ENCODE data around the gene GBP3. TPM values are rescaled to one million over a fixed set of nuclear protein-coding genes. Genes with fewer than 3 reads are reported as not detected.
A peak's percentile ranks its signal among the peaks of the same experiment; 100 is the strongest.
"Not testable (repeated sequence)": the region's sequence is repeated elsewhere in the genome, so short reads cannot be mapped to it uniquely, and the experiment has no call there.

Gene GBP3, protein sequence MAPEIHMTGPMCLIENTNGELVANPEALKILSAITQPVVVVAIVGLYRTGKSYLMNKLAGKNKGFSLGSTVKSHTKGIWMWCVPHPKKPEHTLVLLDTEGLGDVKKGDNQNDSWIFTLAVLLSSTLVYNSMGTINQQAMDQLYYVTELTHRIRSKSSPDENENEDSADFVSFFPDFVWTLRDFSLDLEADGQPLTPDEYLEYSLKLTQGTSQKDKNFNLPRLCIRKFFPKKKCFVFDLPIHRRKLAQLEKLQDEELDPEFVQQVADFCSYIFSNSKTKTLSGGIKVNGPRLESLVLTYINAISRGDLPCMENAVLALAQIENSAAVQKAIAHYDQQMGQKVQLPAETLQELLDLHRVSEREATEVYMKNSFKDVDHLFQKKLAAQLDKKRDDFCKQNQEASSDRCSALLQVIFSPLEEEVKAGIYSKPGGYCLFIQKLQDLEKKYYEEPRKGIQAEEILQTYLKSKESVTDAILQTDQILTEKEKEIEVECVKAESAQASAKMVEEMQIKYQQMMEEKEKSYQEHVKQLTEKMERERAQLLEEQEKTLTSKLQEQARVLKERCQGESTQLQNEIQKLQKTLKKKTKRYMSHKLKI
- total RNA-seq (2014; rRNA removed; shearing (Covaris generic); ENCODE audit: low replicate concordance), result 6.7 and 9.7 TPM in 2 replicates

DNA sequence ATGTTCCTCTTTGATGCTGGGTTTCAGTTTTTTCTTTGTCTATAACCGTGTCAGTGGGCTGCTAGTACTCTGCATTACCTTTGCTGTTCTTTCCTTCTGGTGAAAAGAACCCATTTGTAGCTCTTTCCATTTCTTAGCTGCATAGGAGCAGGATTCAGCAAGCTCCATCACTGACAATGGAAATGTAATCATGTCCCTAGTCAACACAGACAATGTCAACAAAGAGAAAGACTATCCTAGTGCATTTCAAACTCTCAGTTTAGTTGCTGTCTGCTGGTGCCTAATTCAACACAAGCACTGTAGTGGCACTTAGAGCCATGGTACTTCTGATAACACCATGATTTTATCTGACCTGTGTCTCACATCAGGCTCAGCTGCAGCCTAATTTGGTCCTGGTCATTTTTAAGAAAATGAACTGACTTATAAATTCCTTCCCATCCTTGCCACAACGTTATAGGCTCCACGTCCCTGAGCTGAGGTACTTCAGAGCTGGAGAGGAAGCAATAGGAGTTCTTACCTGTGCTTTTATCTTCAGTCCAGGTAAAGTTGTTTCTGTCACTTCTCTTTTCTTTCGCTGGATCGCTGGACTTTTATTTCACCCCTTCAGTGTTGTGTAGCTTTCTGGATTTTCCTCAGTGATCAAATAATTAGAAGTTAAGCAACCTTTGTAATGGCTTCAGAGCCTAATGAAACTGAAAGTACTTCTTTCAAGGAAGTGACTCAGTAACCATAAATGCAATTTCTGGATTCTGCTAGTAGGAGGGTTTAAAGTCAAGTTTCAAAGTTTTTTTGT is at the start of gene GBP3:
Gene GBP3, minus strand, starts transcription at position 700 of the 793 bp plus-strand sequence. CDS start 2,145 bp downstream, outside the sequence.
- in situ Hi-C loops (cut with HindIII; ENCODE audit: low pct_unique_long_range_greater_than_20kb, low sequenced_read_pairs), result no loop called here
- peak; percentile 44 for DNase-seq (ENCODE audit: low read depth)

DNA sequence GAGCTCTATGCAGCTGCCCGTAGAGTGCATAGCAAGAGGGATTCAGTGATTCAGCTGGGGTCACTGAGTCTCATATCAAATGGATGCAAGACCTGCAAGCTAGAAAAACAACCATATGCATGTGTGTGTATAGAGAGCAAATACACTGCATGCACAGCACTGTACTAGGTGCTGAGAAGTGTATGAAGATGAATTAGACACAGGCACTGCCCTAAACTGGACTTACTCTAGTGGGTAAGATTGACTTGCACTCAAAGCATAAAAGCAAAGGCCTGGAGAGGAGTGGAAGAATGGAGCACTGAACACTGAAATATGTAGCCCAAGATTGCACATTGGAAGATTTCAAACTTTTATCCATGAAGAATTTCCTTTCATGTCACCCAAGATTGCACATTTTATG is 47.8 kb upstream of the GBP3 start:
- DNase-seq (ENCODE audit: low read depth), result no peak
- in situ Hi-C loops (cut with HindIII; ENCODE audit: low pct_unique_long_range_greater_than_20kb, low sequenced_read_pairs), result no loop called here

DNA sequence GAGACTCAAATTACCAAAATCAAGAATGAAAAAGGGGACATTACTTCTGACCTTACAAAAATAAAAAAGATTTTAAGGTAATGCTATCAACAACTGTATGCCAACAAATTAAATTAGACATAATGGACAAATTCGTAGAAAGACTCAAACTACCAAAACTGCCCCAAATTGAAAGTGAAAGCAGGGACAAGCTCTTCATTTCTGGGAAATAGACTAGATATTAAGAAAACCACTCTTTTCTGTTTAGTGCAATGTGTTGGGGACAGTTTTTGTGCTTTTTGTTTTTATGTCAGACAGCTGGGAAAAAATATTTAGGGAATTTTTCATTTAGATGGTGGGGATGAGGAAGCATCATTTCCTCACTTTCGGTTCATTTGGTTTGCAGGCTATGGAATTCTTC is 47.3 kb upstream of the GBP3 start:
- no peak for DNase-seq (ENCODE audit: low read depth)
- in situ Hi-C loops (cut with HindIII; ENCODE audit: low pct_unique_long_range_greater_than_20kb, low sequenced_read_pairs), result no loop called here

DNA sequence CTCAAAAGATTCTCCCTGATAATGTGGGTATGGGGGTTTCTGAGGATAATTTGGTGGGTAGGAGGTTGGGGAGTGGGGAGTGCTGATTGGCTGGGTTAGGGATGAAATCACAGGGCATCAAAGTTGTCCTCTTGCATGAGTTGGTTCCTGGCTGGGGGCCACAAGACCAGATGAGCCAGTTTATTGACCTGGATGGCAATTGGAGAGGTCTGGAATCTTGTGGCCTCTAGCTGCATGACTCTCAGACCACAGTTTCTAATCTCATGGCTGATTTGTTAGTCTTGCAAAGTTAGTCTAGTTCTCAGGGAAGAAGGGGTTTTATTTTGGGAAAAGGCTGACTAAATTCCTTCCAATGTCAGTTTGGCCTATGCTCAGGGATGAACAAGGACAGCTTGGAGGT is 45.6 kb upstream of the GBP3 start:
- in situ Hi-C loops (cut with HindIII; ENCODE audit: low pct_unique_long_range_greater_than_20kb, low sequenced_read_pairs), result no loop called here
- DNase-seq (ENCODE audit: low read depth), result no peak

DNA sequence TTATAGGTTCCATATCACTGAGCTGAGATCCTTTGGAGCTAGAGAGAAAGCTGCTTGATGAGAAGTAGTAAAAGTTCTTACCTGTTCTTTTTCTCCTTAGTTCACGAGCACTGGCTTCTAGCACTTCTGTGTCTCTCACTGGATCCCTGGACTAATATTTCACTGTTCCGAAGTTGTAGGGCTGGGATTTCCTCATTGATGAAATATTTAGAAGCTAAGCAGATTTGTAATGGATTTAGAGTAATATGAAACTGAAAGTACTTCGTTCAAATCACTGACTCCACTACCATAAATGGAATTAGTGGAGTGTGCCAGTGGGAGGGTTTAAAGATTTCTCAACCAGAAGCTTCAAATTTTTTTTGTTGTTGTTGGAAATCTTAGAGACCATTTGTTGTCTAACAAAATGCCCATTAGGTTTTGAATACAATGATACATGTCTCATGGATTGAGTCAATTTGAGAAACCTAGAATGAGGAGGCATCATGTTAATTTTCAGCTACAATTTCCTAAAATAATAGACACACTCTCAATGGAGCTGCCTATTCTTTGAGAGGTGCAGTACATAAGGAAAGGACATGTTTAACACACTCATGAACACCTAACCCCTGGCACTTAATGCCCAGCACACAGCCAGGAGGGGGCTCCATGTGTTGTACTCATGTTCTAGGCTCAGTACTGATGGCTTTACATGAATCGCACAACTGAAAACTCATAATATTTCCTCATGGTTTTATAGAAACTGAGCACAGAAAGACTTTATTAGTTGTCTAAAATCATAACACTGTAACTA is 42.6 kb upstream of the GBP3 start, which contains the start of gene GBP1:
Gene GBP1, minus strand, starts transcription at position 130 of the 790 bp plus-strand sequence. CDS start 1,974 bp downstream, outside the sequence.
- DNase-seq (ENCODE audit: low read depth), result no peak
- in situ Hi-C loops (cut with HindIII; ENCODE audit: low pct_unique_long_range_greater_than_20kb, low sequenced_read_pairs), result no loop called here

DNA sequence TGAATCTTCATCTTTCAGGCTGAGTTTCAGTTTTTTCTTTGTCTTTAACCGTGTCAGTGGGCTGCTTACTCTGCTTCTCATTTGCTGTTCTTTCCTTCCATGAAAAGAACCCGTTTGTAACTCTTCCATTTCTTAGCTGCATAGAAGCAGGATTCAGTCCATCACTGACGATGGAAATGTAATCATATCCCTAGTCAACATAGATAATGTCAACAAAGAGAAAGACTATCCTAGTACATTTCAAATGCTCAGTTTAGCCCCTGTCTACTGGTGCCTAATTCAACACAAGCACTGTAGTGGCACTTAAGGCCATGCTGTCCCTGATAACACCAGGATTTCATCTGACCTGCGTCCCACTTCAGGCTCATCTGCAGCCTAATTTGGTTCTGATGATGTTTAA is 42.0 kb upstream of the GBP3 start:
- in situ Hi-C loops (cut with HindIII; ENCODE audit: low pct_unique_long_range_greater_than_20kb, low sequenced_read_pairs), result no loop called here

DNA sequence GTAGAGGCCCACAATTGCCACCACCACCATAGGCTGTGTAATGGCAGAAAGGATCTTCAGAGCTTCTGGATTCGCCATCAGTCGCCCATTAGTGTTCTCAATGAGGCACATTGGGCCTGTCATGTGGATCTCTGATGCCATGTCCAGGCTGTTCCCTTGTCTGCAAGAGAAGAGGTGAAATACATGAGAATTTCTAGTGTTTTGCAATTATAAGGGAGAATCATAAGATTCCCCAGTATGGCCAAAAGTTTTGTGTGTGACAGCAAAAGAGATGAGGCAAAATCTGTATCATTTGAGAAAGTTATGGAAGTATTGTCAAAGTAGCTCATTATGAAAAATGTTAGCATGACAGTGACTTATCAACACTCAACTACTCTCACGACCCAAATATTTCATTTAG is 40.4 kb upstream of the GBP3 start:
- no peak for DNase-seq (ENCODE audit: low read depth)
- in situ Hi-C loops (cut with HindIII; ENCODE audit: low pct_unique_long_range_greater_than_20kb, low sequenced_read_pairs), result no loop called here

More for the DNA sequence above, 42.0 kb upstream of the GBP3 start:
- DNase-seq (ENCODE audit: low read depth), result no peak

DNA sequence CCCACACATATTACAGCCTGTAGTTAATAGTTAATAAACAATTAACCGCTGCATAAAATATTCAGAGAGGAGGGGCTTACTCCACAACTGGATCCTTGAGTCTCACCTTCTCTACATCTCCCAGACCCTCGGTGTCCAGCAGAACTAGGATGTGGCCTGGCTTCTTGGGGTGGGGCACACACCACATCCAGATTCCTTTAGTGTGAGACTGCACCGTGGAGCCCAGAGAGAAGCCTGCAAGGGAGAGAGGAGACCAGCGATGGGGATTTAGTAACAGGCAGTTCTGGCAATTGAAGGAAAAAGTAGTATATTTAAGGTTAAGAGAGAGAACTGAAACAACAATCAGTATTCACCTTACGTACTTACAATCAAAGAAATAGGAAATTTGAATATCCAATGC is 37.4 kb upstream of the GBP3 start:
- in situ Hi-C loops (cut with HindIII; ENCODE audit: low pct_unique_long_range_greater_than_20kb, low sequenced_read_pairs), result no loop called here
- DNase-seq (ENCODE audit: low read depth), result no peak

DNA sequence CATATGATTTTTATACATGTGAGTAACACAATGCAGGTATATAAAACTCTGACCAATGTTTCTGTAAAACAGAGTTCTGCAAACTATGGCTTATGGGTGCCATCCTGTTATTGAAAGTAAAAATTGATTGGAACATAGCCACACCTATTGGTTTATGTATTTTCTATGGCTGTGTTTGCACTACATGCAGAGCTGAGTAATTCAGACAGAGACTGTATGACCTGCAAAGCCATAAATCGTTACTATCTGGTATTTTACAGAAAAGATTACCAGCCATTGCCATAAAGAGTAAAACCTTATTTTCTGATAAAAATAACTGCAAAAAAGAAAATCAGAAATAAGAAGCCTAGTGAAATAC is 29.3 kb upstream of the GBP3 start:
- in situ Hi-C loops (cut with HindIII; ENCODE audit: low pct_unique_long_range_greater_than_20kb, low sequenced_read_pairs), result no loop called here
- no peak for DNase-seq (ENCODE audit: low read depth)

DNA sequence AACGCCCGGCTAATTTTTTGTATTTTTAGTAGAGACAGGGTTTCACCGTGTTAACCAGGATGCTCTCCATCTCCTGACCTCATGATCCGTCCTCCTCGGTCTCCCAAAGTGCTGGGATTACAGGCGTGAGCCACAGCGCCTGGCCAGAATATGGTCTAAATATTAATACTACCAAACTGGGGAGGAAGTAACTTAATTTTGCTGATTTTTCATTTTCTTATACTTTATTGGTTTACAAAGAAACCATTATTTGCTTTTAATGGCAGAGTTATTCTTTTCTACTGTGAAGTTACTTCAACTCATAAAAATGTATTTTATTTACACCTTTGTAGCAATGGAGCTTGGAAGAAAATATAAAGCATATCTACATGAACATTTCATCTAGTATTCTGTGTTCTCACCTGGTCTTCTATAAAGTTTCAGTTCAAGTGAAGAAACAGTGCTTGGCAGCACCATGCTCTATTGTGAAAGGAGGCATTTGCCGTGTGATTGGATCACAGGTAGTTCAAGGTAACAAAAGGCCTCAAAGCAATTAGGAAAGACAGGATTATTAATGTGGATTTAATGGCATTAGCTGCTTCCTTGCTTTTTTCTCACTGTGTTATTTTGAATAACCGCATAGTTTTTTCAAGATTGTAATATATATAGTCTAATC is 28.8 kb upstream of the GBP3 start:
- in situ Hi-C loops (cut with HindIII; ENCODE audit: low pct_unique_long_range_greater_than_20kb, low sequenced_read_pairs), result no loop called here
- no peak for DNase-seq (ENCODE audit: low read depth)

DNA sequence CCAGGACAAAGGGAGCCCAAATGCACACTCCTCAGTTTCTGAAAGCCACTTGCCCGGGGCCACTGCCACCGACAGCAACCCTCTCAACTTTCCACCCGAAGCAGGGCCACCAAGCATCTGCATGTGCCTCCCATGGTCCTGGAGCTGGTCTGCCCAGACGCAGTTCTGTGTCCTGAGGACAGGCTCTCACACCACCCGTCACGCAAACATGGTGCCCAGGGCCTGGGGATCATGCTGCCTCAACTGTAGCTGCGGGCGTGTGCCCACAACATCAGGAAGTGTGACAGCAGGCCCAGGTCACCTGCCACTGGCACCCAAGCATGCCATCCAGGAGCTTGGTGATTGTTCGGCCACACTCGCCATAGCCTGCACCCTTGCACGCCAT is 28.0 kb upstream of the GBP3 start:
- in situ Hi-C loops (cut with HindIII; ENCODE audit: low pct_unique_long_range_greater_than_20kb, low sequenced_read_pairs), result no loop called here
- DNase-seq (ENCODE audit: low read depth), result no peak

DNA sequence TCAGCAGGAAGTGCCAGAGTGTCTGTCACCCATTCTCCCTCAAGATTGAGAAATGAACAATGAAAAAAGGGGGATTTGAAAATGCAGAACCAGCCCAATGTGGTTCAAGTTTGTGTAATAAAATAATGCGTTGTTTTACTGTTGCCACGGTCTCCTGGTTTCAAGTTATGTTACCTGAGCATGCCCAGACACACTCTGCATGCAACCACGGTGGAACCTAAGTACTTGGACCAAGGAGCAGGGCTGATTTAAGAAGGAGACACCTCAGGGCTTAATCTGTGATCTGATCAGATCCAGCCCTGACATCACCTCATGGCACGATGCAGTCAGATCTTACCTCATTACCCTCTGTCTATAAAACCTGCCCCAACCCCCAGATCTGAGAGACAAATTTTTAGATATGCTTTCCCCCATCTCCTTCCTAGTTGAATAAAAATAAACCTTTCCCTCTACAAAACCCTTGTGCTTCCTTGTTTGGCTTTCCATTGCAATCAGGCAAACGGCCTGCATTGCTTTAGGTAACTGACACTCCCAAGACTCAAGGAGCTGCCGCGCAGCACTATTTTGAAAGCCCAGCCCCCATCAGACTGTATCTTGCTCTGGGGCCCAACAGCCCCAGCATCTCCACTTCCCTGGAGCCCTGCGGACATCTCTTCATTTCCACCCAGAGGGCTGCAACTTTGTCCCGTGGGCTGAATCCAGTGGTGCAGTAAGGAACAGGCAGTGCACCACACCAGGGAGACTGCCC is 27.4 kb upstream of the GBP3 start:
- DNase-seq (ENCODE audit: low read depth); in situ Hi-C loops (cut with HindIII; ENCODE audit: low pct_unique_long_range_greater_than_20kb, low sequenced_read_pairs): not testable (repeated sequence)

DNA sequence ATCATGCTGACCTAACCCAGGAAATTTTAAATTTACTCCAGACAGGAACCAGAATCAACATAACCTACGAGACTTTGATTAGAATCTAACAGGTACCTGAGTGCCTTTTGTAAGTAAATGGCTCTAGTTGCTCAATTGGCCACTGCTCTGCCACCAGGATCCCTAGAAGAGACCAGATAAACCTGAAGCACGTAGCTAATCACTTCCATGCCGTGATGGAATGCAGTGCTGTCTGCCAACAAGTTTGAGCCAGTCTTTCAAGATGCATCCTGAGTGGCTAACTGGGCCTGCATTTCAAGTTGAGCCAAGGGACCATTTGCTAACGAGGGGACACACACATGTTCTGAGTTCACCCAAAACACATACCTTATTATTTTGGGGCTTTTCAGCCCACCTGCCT is 26.5 kb upstream of the GBP3 start:
- in situ Hi-C loops (cut with HindIII; ENCODE audit: low pct_unique_long_range_greater_than_20kb, low sequenced_read_pairs); DNase-seq (ENCODE audit: low read depth): not testable (repeated sequence)

DNA sequence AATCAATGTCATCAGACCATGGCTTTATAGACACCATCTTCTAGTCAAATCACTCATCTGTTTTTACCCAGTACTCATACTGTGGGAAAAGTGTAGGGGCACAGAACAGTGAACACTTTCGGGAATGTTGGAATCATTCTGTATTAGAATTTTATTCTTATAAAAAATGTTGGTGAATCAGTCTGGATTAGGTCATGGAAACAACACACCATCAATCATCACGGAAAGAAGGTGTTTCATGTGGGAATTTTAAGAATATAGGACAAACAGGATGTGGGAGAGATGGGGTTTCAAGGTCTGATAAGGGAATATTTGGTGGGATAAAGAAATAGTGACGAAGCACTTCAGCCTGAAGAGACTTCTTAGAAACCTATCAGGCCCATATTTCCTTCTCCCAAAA is 25.1 kb upstream of the GBP3 start:
- no peak for DNase-seq (ENCODE audit: low read depth)
- in situ Hi-C loops (cut with HindIII; ENCODE audit: low pct_unique_long_range_greater_than_20kb, low sequenced_read_pairs), result no loop called here

DNA sequence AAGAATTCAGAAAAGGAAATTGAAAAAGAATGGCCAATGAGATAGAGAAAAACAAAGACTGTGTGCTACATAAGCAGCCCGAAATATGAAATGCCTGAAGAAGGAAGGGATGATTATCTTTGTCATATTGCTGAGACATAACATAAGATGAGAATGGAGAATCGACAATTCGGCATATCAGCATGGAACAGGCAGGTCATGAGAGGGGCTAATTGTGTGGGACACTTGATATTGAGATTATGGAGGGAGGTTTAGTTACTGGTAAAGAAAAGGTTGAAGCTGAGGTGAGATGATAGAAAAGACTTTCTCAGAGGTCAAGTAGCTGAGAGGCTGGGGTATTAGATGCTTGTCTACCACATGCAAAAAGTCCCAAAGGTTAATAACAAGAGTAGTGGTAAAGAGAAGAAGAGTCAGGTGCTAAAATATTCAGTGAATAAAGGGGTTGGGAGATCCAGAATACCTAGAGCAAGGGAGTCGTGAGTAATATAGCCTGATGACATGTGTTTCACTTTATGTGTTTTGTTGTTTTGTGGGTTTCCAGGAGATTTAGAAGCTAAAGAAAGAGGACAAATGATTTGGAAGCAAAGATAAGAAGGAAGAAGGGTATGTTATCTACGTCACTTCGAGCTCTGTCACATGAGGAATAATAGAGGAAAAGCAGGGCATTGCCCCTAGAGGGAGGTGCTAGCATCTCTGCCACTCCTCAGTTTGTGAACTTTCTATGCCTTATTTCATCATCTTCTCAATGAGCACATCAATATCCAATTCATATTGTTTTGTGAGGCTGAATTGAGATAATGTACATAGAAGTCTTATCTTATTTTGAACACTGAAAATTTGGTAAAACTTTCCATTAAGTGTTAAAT is 23.9 kb upstream of the GBP3 start:
- DNase-seq (ENCODE audit: low read depth); in situ Hi-C loops (cut with HindIII; ENCODE audit: low pct_unique_long_range_greater_than_20kb, low sequenced_read_pairs): not testable (repeated sequence)

DNA sequence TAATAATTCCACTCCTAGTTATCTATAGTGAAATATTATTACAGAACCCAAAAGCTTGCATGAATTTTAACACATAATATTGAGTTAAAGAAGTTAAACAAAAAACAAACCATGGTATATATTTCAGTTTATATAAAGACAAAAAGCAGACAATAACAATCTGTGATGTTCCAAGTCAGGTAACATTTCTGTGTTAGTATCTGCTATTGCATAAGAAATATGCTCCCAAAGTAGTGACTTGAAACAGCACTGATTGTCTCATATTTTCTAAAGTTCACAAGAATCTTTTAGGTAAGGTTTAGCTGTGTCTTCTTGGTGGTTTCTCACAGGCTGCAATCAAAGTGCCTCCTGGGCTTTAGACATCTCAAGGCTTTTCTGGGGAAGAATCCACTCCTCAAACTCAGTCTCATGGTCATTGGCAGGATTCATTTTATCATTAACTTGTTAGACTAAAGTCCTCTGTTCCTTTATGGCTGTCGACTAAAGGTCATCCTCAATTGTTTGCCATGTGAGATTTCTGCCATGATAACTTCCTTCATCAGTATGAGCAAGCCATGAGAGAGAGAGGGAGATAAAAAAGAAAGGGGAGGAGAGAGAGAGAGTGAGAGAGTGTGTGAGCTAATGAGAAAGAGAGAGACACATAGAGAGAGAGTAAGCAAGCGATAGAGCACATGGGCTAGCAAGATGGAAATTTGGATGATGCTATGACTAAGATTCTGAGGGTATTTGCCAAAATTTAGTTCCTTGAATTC is 22.5 kb upstream of the GBP3 start:
- in situ Hi-C loops (cut with HindIII; ENCODE audit: low pct_unique_long_range_greater_than_20kb, low sequenced_read_pairs), result no loop called here
- no peak for DNase-seq (ENCODE audit: low read depth)
